T-helper 9 cell (primary cell): ENCODE data around the gene SLC39A2.
"Not testable (repeated sequence)": the region's sequence is repeated elsewhere in the genome, so short reads cannot be mapped to it uniquely, and the experiment has no call there.

Experiments used
- DNase-seq: peaks from one replicate; pipeline ENCODE4 v3.0.0-alpha.2; 2020
- total RNA-seq, 2 donors: gene quantifications; one replicate each; lab custom pipeline; 2026; lab: John Stamatoyannopoulos, UW

SLC39A2 gene
- total RNA-seq: 0 reads per million in 2 donors

GRCh38 chr14:20998674-20999366 is at the start of gene SLC39A2:
TSS of gene SLC39A2 (plus strand) at chr14:20999293. CDS start at chr14:20999447, 154 bp downstream.
- no peak for DNase-seq

- DNase-seq: not testable (repeated sequence)
Observed at GRCh38 chr14:20954736-20955537, 44.2 kb upstream of the SLC39A2 start, which contains the start of gene RNASE2. TSS of gene RNASE2 (plus strand) at chr14:20955487. CDS start at chr14:20955772, 285 bp downstream.

- DNase-seq: not testable (repeated sequence)
Observed at GRCh38 chr14:20955538-20955873, 43.6 kb upstream of the SLC39A2 start.

- no peak for DNase-seq
Observed at GRCh38 chr14:20956376-20956976, 42.6 kb upstream of the SLC39A2 start.

- not testable (repeated sequence) for DNase-seq
Observed at GRCh38 chr14:20958946-20959345, 40.1 kb upstream of the SLC39A2 start.

- no peak for DNase-seq
Observed at GRCh38 chr14:20969336-20969735, 29.8 kb upstream of the SLC39A2 start.

- DNase-seq: no peak
Observed at GRCh38 chr14:20970647-20970982, 28.5 kb upstream of the SLC39A2 start.

- peak; percentile 74 for DNase-seq
Observed at GRCh38 chr14:20970983-20971704, 27.9 kb upstream of the SLC39A2 start.

GRCh38 chr14:20971705-20972021 is 27.4 kb upstream of the SLC39A2 start:
- DNase-seq: no peak

- DNase-seq: no peak
Observed at GRCh38 chr14:20973501-20973900, 25.6 kb upstream of the SLC39A2 start.

GRCh38 chr14:20976291-20976690 is 22.8 kb upstream of the SLC39A2 start:
- DNase-seq: no peak

GRCh38 chr14:20978687-20979086 is 20.4 kb upstream of the SLC39A2 start:
- DNase-seq: no peak

- no peak for DNase-seq
Observed at GRCh38 chr14:20980906-20981305, 18.2 kb upstream of the SLC39A2 start.

GRCh38 chr14:20982646-20983369 is 16.3 kb upstream of the SLC39A2 start:
- no peak for DNase-seq

- DNase-seq: not testable (repeated sequence)
Observed at GRCh38 chr14:20985650-20986049, 13.4 kb upstream of the SLC39A2 start.

- no peak for DNase-seq
Observed at GRCh38 chr14:20986811-20987210, 12.3 kb upstream of the SLC39A2 start.

GRCh38 chr14:20988717-20989470 is 10.2 kb upstream of the SLC39A2 start:
- no peak for DNase-seq

- no peak for DNase-seq
Observed at GRCh38 chr14:20989471-20989786, 9.7 kb upstream of the SLC39A2 start.

- peak; percentile 73 for DNase-seq
Observed at GRCh38 chr14:20989787-20990600, 9.1 kb upstream of the SLC39A2 start, which contains the start of gene METTL17. TSS of gene METTL17 (plus strand) at chr14:20989980. CDS start at chr14:20990003, 23 bp downstream.

GRCh38 chr14:20996521-20996920 is 2.6 kb upstream of the SLC39A2 start:
- no peak for DNase-seq

- no peak for DNase-seq
Observed at GRCh38 chr14:20997115-20997514, 2.0 kb upstream of the SLC39A2 start.
